Mesenchymal stem cell (in vitro differentiated cells and primary cell): ENCODE data around the gene MED8.

Source experiments
- DNase-seq: peaks from one replicate; pipeline ENCODE4 v3.0.0-alpha.2; 2013
- H2AFZ ChIP-seq: one replicate; pipeline ENCODE4 v1.6.1; 2013; ENCODE audit warnings: low read depth, mild to moderate bottlenecking, control low read depth, inconsistent platforms, low read length, moderate library complexity
- H2AK5ac ChIP-seq: 2 replicates; pipeline ENCODE4 v1.6.1; 2013; ENCODE audit warnings: low read length, moderate library complexity, mild to moderate bottlenecking, inconsistent platforms; ENCODE audit not compliant: severe bottlenecking
- H2BK120ac ChIP-seq: one replicate; pipeline ENCODE4 v1.6.1; 2013; ENCODE audit warnings: low read depth, mild to moderate bottlenecking, inconsistent platforms, low read length, moderate library complexity
- H2BK12ac ChIP-seq, 2 experiments: one replicate each; pipeline ENCODE4 v1.6.1; 2013; ENCODE audit warnings: inconsistent platforms in 2 of 2, low read length in 2 of 2, mild to moderate bottlenecking in 2 of 2, moderate library complexity in 2 of 2, control low read depth in 1 of 2
- H2BK15ac ChIP-seq: one replicate; pipeline ENCODE4 v1.6.1; 2013; ENCODE audit warnings: mild to moderate bottlenecking, low read depth, inconsistent platforms; ENCODE audit not compliant: poor library complexity, severe bottlenecking
- H2BK5ac ChIP-seq: 2 replicates; pipeline ENCODE4 v1.6.1; 2013; ENCODE audit warnings: low read depth, mild to moderate bottlenecking, low read length, control low read depth, inconsistent platforms; ENCODE audit not compliant: poor library complexity, severe bottlenecking
- H3K14ac ChIP-seq, 2 experiments: one replicate each; pipeline ENCODE4 v1.6.1; 2013; ENCODE audit warnings: inconsistent platforms in 2 of 2, low read length in 2 of 2, control low read depth in 1 of 2, mild to moderate bottlenecking in 1 of 2, moderate library complexity in 1 of 2
- H3K18ac ChIP-seq, 2 experiments: one replicate each; pipeline ENCODE4 v1.6.1; 2013; ENCODE audit warnings: inconsistent platforms in 2 of 2, low read length in 2 of 2, control low read depth in 1 of 2, low read depth in 1 of 2, mild to moderate bottlenecking in 1 of 2
- H3K23ac ChIP-seq, 2 experiments: one replicate each; pipeline ENCODE4 v1.6.1; 2013; ENCODE audit warnings: inconsistent platforms in 2 of 2, low read length in 2 of 2, mild to moderate bottlenecking in 2 of 2, moderate library complexity in 2 of 2, control low read depth in 1 of 2
- H3K27ac ChIP-seq: 2 replicates; pipeline ENCODE4 v1.5.1; 2013; ENCODE audit warnings: mild to moderate bottlenecking, moderate library complexity, low read length, control low read depth, inconsistent platforms; ENCODE audit not compliant: poor library complexity, severe bottlenecking
- H3K27me3 ChIP-seq, 2 experiments: 2 replicates each; pipeline versions ENCODE4 v1.6.1 to v1.7.0; 2013; ENCODE audit warnings: low read length in 2 of 2, mild to moderate bottlenecking in 2 of 2, moderate library complexity in 2 of 2, control low read depth in 1 of 2, inconsistent platforms in 1 of 2; ENCODE audit not compliant: control insufficient read depth in 1 of 2, insufficient read depth in 1 of 2
- H3K36me3 ChIP-seq, 2 experiments: 2 replicates each; pipeline versions ENCODE4 v1.6.1 to v1.7.0; 2013; ENCODE audit warnings: low read length in 2 of 2, control low read depth in 1 of 2, inconsistent platforms in 1 of 2, low read depth in 1 of 2, mild to moderate bottlenecking in 1 of 2; ENCODE audit not compliant: insufficient read depth in 2 of 2, control insufficient read depth in 1 of 2
- H3K4ac ChIP-seq, 2 experiments: one replicate each; pipeline ENCODE4 v1.6.1; 2013; ENCODE audit warnings: inconsistent platforms in 2 of 2, low read length in 2 of 2, mild to moderate bottlenecking in 2 of 2, moderate library complexity in 2 of 2, control low read depth in 1 of 2, low read depth in 1 of 2
- H3K4me1 ChIP-seq: 2 replicates; pipeline ENCODE4 v1.6.1; 2013; ENCODE audit warnings: low read depth, low read length, control low read depth; ENCODE audit not compliant: control insufficient read depth, insufficient read depth
- H3K4me2 ChIP-seq: 2 replicates; pipeline ENCODE4 v1.6.1; 2013; ENCODE audit warnings: low read length, mild to moderate bottlenecking, inconsistent platforms; ENCODE audit not compliant: poor library complexity, severe bottlenecking
- H3K4me3 ChIP-seq, 2 experiments: 2 replicates each; pipeline versions ENCODE4 v1.5.1 to v1.7.0; 2013; ENCODE audit warnings: low read length in 2 of 2, mild to moderate bottlenecking in 2 of 2, control low read depth in 1 of 2, low read depth in 1 of 2; ENCODE audit not compliant: insufficient read depth in 1 of 2
- H3K79me1 ChIP-seq: replicated peaks from 2 replicates; pipeline ENCODE4 v1.6.1; 2013; ENCODE audit warnings: mild to moderate bottlenecking, control low read depth, low read length, inconsistent platforms; ENCODE audit not compliant: poor library complexity, severe bottlenecking
- H3K9ac ChIP-seq: 2 replicates; pipeline ENCODE4 v1.7.0; 2013; ENCODE audit warnings: mild to moderate bottlenecking, low read length, moderate library complexity
- H3K9me3 ChIP-seq: 2 replicates; pipeline ENCODE4 v1.7.0; 2013; ENCODE audit warnings: mild to moderate bottlenecking, low read length; ENCODE audit not compliant: control insufficient read depth
- H4K8ac ChIP-seq: one replicate; pipeline ENCODE4 v1.6.1; 2013; ENCODE audit warnings: inconsistent platforms, mild to moderate bottlenecking, low read length, moderate library complexity
- H4K91ac ChIP-seq: one replicate; pipeline ENCODE4 v1.6.1; 2013; ENCODE audit warnings: mild to moderate bottlenecking, low read length, inconsistent platforms
- WGBS: methylation state at CpG from one replicate; pipeline ENCODE4 v1.1.7; 2013; ENCODE audit warnings: mixed read lengths; 5-methylcytosine and 5-hydroxymethylcytosine counted together

The MED8 gene

GRCh38 chr1:43386676-43387075 lies 2.9 kb downstream of the MED8 start:
- H2BK12ac ChIP-seq, result no peak overlapping the region
- peak overlapping the region; percentile 45 for H4K8ac ChIP-seq
- peaks cover 24% of the 10 kb centered on the region for H3K79me1 ChIP-seq
- no peak overlapping the region for H3K4me2 ChIP-seq
- no peak overlapping the region for H3K27ac ChIP-seq
- no peak overlapping the region for H2BK120ac ChIP-seq
- no peak overlapping the region for H3K4me3 ChIP-seq
- no peak overlapping the region for H2BK15ac ChIP-seq
- H3K9me3 ChIP-seq, result no peaks in the 10 kb centered on the region
- peaks cover 9% of the 10 kb centered on the region for H3K4me1 ChIP-seq
- no peak overlapping the region for H2AK5ac ChIP-seq
- WGBS, result over 99% methylated on average over 6 of the region's 6 CpGs
- no peaks in the 10 kb centered on the region for H3K27me3 ChIP-seq
- DNase-seq, result no peak
- H3K4ac ChIP-seq, result no peak overlapping the region
- no peak overlapping the region for H3K18ac ChIP-seq
- no peak overlapping the region for H4K91ac ChIP-seq
- no peak overlapping the region for H2AFZ ChIP-seq
- peaks cover 37 to 63% of the 10 kb centered on the region in 2 experiments for H3K36me3 ChIP-seq
- H3K14ac ChIP-seq, result no peak overlapping the region
- H2BK5ac ChIP-seq, result no peak overlapping the region
- H3K23ac ChIP-seq, result no peak overlapping the region
- peak overlapping the region; percentile 97 for H3K9ac ChIP-seq

GRCh38 chr1:43383449-43383848 lies 6.2 kb downstream of the MED8 start:
- no peak overlapping the region for H3K9ac ChIP-seq
- H3K4ac ChIP-seq, result no peak overlapping the region
- no peak overlapping the region for H3K18ac ChIP-seq
- H2BK5ac ChIP-seq, result no peak overlapping the region
- no peak overlapping the region for H4K8ac ChIP-seq
- no peak for DNase-seq
- H3K9me3 ChIP-seq, result no peaks in the 10 kb centered on the region
- H4K91ac ChIP-seq, result no peak overlapping the region
- no peak overlapping the region for H3K23ac ChIP-seq
- H3K79me1 ChIP-seq, result peaks cover 24% of the 10 kb centered on the region
- no peak overlapping the region for H2AK5ac ChIP-seq
- no peak overlapping the region for H2BK12ac ChIP-seq
- no peak overlapping the region for H2BK15ac ChIP-seq
- WGBS, result 96% methylated on average over 2 of the region's 2 CpGs
- no peak overlapping the region for H2BK120ac ChIP-seq
- no peak overlapping the region for H3K14ac ChIP-seq
- H3K4me3 ChIP-seq, result no peak overlapping the region
- H3K4me1 ChIP-seq, result peaks cover 4% of the 10 kb centered on the region
- no peak overlapping the region for H3K27ac ChIP-seq
- H3K36me3 ChIP-seq, result peaks cover 38 to 72% of the 10 kb centered on the region in 2 experiments
- no peak overlapping the region for H3K4me2 ChIP-seq
- no peak overlapping the region for H2AFZ ChIP-seq
- H3K27me3 ChIP-seq, result no peaks in the 10 kb centered on the region

GRCh38 chr1:43382027-43382779 lies 7.4 kb downstream of the MED8 start:
- Histone ChIP-seq H3K4ac (no peak overlapping the region), H2AFZ (no peak overlapping the region), H3K4me1 (no peaks in the 10 kb centered on the region), H3K4me2 (no peak overlapping the region), H2BK120ac (no peak overlapping the region), H3K9me3 (no peaks in the 10 kb centered on the region), H3K18ac (no peak overlapping the region), H3K27ac (no peak overlapping the region), H3K36me3 (peaks cover 41 to 72% of the 10 kb centered on the region in 2 experiments), H3K79me1 (peaks cover 19% of the 10 kb centered on the region), H2BK12ac (no peak overlapping the region), H3K4me3 (no peak overlapping the region), H2BK5ac (no peak overlapping the region), H3K9ac (no peak overlapping the region), H2AK5ac (no peak overlapping the region), H2BK15ac (no peak overlapping the region), H3K23ac (no peak overlapping the region), H4K8ac (no peak overlapping the region), H4K91ac (no peak overlapping the region), H3K14ac (no peak overlapping the region), H3K27me3 (no peaks in the 10 kb centered on the region)
- DNase-seq, result no peak
- 89% methylated on average over 6 of the region's 6 CpGs for WGBS

- Histone ChIP-seq H3K9me3 (no peaks in the 10 kb centered on the region), H3K4me3 (no peak overlapping the region), H3K4ac (no peak overlapping the region), H3K79me1 (peaks cover 13% of the 10 kb centered on the region), H2BK15ac (no peak overlapping the region), H3K27ac (no peak overlapping the region), H3K14ac (no peak overlapping the region), H4K91ac (no peak overlapping the region), H2BK120ac (no peak overlapping the region), H3K4me2 (no peak overlapping the region), H2AK5ac (no peak overlapping the region), H3K18ac (no peak overlapping the region), H2BK12ac (no peak overlapping the region), H3K9ac (no peak overlapping the region), H3K36me3 (peaks cover 38 to 70% of the 10 kb centered on the region in 2 experiments), H3K27me3 (no peaks in the 10 kb centered on the region), H4K8ac (no peak overlapping the region), H3K23ac (no peak overlapping the region), H2BK5ac (no peak overlapping the region), H2AFZ (no peak overlapping the region), H3K4me1 (no peaks in the 10 kb centered on the region)
- no peak for DNase-seq
- 91% methylated on average over 3 of the region's 3 CpGs for WGBS
These were observed 8.0 kb downstream of the MED8 start for GRCh38 chr1:43381612-43382011.
